Measurements from ENCODE around the gene ITIH4. TPM values are rescaled to one million over a fixed set of nuclear protein-coding genes. Genes with fewer than 3 reads are reported as not detected.

Gene ITIH4
- polyA plus RNA-seq (ENCODE audit: insufficient read length in 10 of 10), result 10 to 100 TPM in 8 of 10 donors, 1 to 10 TPM in 2; 8.0 to 35.5 (median 19.9) TPM
- long read RNA-seq, donor 1, partial matches to known transcripts, result 0 of 1 reads
- long read RNA-seq, donor 1, other reads (novel, unspliced or antisense), result 0 of 1 reads
- long read RNA-seq, donor 2, partial matches to known transcripts, result 0 of 2 reads
- long read RNA-seq, donor 2, other reads (novel, unspliced or antisense), result 0 of 2 reads
- long read RNA-seq, donor 3, result 0 reads
- long read RNA-seq, donor 4, result 0 reads
- long read RNA-seq, donor 5, partial matches to known transcripts, result 0 of 1 reads
- long read RNA-seq, donor 5, other reads (novel, unspliced or antisense), result 0 of 1 reads
- long read RNA-seq, donor 6, partial matches to known transcripts, result 0 of 1 reads
- long read RNA-seq, donor 6, other reads (novel, unspliced or antisense), result 0 of 1 reads
- long read RNA-seq, donor 7, partial matches to known transcripts, result 0 of 1 reads
- long read RNA-seq, donor 7, other reads (novel, unspliced or antisense), result 0 of 1 reads
- long read RNA-seq, donor 8, result 0 reads
- long read RNA-seq, donor 9, result 0 reads

DNA sequence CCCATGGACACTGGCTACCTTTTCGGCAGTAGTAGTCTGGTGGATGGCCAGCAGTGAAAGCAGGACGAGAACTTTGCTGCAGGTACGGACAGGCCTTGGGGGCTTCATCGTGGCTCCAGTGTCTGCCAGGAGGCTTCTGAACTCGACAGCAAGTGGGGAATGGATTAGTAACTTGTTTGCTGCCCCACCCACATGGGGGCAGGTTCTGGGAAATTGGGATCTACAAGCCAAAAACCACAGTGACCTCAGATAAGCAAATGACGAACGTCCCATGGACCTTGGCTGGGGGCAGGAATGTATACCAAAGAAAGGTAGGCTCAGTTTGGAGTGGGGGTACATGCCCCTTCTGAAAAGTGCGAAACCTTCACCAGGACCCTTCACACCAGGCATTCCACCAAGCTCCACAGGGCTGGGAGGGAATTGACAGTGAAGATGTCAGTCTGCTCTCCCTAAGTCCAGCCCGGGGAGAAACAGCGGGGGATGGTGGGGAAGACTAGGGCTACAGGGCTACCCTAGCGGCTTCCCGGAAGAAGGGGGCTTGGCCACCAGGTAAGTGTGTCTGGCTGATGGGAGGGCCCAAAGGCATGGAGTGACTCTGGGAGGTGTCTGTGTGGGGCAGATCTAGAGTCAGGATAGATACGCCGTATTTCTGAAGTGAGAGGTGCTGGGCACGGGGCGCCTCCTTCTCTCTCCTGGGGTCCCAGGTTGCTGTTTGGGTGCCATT, at the start of gene ITIH4:
ITIH4 (minus strand) TSS at position 138 of the 724 bp plus-strand sequence; CDS start at position 108, 30 bp downstream.
- DNase-seq, result no peak

DNA sequence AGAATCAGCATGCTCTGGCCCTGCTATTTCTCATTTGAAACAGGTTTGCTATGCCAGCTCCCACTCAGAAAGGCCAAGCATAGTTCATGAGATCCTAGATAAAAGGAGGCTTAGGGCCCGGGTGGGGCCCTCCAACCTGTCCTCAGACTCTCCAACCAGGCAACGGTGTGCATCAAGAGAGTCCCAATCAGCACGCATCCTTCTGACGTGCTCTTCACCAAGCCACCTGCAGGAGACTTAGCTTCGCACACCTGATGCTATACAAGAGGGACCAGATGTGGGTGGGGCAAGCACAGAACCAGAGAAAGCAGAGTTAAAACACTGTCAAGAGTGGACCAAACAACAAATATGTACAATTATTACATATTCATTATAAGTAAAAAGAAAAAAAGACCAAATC, 49.6 kb upstream of the ITIH4 start:
- DNase-seq, result no peak

DNA sequence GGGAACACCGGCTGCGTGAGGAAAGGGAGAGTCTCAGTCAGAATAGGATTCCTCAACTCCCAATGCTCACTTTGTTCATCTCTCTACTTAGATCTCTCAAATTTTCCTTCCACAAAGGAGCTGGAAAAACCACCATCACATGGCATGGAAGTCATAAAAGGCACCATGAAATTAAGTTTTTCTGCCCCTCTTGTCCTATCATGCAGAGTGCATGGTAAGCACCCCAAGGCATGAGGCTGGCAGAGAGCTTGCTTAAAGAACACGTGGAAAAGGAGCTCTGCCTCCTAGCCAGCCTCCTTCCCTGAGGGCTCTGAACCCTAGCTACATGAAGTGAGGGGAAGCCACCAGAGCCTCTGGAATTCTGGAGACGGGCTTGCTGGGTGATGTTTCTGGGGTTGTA, 49.1 kb upstream of the ITIH4 start:
- DNase-seq, result no peak

DNA sequence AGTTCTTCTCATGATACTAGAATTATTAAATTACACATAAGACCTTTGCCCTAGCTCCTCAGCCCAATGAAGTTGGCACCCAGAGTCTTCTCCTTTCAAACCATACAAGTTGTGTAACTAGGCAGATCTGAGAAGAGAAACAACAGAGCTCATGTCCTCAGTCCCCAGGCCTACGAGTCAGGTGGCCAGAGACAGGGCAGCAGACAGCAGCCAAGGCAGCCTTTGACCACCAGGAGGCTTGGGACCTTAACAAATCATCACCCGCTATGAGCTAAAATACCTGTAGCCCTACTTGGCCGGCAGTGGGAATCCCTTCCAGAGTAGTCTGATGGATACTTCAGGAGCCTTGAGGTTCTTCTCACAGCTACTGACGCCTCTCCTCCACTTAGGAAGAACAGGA, 48.6 kb upstream of the ITIH4 start:
- no peak for DNase-seq

DNA sequence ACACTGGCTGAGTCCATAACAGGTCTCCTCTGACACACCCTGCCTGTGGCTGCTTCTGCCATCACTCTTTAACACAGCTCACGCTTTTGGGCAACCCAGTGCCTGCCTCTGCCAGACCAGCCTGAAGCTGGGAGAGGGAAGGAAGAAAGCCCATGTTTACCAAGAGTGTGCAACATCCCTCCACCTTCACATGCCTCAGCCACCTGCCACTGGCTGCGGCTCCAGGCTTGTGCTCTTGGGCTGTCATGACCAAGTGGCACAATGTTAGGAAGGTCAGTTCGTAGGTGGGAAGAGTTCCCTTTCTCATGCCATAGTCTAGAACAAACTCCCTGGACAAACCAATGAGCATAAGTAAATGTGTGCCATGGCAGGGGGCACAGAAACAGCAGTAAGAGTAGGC, 46.6 kb upstream of the ITIH4 start:
- DNase-seq, result no peak

DNA sequence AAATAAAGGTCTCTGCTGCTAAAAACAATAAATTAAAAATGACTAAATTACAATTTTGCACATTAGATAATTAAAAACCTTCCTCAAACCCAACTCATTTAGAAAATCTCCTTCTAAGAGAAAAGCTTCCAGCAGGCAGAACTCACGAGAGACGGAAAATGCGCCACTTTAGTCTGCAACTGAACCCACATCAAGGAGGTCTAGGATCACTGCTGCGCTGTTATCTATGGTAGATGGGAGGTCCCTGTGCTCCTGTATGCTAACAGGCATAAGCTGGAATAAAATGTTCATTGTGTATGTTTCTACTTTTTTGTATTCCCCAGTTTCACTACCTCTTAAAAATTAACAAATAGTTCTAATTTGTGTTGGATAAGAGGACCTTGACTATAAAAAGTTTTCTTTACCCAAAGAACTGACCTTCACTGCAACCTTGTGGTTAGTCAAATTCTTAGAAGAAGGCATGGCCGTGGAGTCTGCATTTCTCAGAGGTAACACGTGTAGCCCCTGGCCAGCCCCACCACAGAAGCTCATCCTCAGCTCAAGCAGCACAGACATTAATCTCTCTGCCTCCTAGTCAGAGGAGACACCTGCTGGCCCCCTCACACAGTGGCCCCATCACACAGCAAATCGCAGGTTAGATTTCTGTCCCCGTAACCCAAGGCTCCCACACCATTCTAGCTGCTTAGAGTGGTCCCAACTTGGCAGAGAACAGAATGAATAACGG, 44.6 kb upstream of the ITIH4 start:
- DNase-seq, result no peak

DNA sequence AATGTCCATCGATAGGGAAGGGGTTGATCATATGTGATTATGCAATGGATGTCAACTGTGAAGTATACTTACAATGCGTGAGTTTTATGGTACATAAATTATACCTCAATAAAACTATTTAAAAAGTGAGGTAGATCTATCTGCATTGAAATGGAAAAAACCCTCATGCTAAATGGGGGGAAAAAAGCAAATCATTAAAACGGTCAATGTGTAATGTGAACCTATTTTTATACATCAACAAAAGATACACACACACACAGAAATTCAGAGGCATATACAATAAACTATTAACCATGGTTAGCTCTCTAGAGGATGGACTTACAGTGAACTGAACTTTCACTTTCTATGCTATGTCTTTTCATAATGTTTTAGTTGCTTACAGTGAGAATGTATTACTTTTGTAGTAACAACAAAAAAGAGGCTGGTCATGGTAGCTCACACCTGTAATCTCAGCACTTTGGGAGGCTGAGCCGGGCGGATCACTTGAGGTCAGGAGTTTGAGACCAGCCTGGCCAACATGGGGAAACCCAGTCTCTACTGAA, 43.8 kb upstream of the ITIH4 start:
- no peak for DNase-seq

DNA sequence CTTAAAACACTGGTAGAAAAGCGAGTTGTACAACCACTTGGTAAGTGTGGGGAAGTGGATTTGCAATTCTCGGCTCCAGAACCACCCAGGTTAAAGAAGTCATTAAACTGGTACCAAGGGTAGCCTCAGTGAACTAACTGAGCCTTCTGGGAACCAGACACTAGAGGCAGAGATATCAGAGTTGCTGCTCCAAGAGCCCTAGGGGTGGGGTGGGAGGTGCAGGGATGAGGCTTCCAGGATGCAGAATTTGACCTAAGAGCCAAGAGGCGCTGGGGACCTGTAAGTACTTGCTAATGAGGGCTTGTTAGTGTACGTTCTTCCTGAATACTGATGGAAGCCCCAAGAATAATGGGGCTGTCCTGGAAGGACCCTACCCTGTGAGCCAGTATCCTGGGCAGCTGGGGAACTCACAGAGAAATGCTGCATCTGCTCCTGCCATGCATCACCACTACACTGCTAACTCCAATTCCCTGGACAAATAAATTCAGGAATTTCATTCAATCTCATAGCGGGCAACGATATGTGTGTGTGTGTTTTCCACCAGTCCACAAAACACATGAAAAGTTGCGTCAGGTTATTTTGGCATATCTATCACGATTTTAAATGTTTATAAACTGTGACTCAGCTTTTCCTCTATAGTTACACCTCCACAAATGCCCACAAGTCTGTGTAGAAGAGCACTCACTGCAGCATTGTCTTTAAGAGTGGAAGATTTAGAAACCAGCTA, 43.1 kb upstream of the ITIH4 start:
- DNase-seq, result no peak

DNA sequence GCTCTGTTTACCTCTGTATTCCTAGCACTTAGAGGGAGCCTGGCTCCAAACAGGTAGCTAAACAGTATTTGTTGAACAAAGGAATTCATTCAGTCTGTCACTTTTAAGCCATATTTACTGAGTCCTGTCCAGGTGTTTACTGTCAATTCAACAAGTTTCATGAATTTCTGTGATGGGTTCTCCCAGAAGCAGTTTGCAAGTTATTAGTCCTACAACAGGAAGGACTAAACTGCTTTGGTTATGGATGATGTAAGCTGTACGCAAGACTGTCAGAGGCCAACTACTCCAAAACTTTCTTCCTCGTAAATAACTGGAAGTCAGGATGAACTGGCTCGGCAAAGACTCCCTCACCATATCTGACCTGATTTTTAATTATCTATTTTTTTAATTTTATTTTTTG, 41.8 kb upstream of the ITIH4 start:
- no peak for DNase-seq

DNA sequence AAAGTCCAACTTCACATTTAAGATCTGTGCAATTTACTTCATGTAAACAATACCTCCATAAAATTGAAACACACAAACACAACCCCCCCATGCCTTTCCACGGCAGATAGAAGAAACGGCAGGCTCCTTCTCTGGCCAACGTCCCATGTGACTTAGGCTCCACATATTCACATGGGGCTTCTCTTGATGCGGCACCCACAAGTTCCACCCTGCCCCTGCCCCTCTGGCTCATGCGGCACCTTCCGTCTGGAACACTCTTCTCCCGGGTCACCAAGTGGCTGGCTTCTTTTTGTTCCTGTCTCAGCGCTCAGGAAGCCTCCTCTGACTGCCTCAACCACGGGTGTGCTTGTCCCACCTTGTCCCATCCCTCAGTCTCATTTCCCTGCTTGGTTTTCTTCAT, 41.3 kb upstream of the ITIH4 start:
- DNase-seq, result no peak

DNA sequence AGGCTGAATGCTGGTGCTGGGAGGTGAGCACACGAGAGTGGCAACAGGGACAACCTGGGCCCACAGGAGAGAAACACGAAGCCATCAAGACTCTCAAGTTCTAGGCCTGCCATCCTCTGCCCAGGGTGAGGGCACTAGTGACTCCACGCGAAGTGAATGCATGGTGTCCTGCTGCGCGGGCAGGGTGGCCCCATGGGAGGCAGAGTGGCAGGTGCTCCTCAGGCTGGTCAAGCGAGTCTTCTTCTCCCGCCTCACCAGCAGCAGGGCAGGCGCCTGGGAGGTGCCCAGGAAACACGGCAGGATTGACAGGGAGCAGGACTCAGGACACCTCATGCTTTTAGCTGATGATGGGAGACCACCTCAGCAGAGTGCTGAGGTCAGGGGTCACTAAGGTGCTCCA, 40.0 kb upstream of the ITIH4 start:
- DNase-seq, result no peak

DNA sequence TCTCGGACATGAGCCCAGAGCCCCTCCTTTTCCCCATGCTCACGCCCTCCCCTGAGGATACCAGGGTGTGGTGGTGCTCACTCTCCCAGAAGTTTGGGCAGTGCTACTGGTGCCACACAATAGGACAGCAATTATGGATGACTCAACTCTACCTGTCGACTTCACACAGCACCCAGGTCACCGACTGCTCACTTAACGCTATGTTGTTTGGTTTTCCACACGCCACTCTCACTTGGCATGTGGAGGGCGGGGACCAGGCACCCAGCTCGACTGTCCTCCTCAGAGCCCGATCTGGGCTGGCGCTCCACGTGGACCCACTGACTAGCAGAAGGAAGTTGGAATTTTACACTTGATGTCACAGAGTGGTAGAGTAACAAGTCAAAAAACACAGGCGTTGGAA, 36.0 kb upstream of the ITIH4 start:
- no peak for DNase-seq

DNA sequence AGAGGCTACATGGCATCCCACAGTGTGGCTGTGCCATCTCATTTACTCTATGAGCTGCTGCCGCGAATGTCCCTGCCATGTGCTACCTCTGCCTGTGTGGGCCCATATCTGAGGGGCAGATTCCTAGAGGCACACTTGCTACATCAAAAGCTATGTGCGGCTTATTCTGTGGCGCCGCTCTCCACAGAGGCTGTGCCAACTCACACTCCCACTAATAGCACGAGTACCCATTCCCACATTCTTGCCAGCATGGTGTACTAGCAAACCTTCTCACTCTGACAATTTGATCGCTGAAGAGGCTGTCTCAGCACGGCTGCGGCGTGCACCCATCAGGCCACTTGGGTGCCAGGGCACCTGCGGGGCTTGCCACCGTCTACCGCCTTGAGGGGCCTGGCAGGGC, 35.5 kb upstream of the ITIH4 start:
- no peak for DNase-seq

DNA sequence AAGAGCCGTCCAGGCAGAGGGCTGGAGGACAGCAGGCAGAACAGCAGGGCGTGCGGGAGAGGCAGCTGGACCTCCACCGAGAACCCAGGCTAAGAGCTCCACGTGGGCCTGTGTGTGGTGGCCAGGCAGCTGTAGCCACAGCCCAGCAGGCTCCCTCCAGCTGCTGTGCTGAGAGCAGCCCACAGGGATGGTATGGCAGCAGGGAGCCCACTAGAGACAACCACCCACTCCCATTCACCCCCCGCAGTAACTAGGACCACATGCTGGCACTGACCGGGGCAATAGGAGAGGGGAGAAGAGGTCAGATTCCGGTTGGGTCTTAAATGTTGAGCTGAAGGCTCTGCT, 29.9 kb upstream of the ITIH4 start:
- no peak for DNase-seq

DNA sequence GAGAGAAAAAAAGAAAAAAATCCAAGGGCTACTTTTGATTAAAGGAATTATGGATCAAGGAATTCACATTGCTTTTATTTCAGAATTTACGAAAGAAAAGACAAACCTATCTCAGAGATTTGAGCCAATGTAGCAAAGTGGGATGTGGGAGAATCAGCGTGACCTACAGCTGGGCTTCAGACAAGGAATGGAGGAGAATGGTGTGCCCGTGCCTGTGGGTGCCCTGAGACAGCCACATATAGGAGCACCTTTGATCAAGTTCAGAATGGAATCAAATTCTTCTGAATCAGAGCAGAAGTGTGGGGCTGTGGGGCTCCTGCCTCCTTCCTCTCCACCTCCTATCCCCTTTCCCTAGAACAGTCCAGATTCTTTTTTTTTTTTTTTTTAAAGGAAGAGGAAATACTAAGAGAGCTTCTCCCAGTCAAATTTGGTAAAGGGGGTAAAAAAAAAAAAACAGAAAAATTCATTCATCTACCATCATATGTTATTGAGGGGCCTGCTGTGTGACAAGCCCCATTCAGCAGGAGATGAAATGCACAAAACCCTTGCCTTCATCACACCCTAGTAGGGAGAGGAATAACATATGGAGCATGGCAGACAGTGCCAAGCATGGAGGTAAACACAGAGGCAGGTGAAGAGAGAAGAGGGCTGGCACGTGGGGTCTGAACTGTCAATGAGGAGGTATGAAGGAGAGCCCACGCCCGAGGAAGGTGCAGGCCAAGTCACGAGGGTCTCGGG, 29.4 kb upstream of the ITIH4 start:
- DNase-seq, result no peak

DNA sequence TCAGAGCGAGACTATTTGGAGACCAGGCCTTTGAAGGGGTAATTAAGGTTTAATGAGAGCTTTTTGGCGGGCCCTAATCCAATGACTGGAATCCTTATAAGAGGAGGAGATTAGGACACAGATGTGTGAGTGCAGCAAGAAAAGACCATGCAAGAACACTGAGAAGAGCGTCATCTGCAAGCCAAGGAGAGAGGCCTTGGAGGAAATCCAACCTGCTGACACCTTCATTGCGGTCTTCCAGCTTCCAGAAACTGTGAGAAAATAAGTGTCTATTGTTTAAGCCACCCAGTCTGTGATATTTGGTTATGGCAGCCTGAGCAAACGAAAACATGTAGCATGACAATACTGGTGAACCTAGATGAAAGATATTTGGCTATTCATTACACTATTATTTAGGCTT, 27.4 kb upstream of the ITIH4 start:
- no peak for DNase-seq

DNA sequence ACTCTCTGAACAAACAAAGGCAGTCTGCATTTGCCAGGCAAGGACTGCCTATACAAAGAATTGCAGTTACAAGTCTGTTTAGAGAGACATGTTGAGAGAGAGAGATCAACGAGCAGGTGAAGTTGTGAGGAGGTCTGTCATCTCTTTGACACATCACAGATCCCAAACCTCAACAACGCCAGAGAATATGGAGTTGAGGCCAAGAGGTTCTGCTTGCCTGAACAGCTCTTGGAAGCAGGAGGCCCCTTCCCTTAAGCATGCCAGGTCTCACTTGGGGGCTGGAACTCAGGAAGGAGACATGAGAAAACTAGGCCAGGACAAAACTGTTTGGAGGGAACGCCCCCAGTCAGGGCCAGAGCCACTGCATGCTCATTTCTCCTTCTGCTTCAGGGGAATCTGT, 26.7 kb upstream of the ITIH4 start:
- no peak for DNase-seq

DNA sequence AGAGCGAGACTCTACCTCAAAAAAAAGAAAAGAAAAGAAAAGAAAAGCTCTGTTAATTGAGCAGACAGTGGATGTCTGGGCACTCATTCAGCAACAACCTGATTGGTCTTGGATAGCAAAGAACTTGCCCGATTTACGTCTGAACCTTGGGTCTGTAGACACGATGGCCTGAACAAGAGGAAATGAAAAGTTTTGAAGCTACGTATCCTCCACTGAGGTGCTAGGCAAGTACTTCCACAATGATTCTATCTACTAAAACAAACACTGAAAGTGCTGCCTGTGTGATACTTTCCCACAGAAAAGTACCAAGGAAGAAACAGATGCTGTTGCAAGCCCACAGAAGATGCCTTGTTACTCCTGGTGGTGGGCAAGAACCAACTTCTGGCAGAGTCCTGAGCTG, 26.2 kb upstream of the ITIH4 start:
- no peak for DNase-seq

DNA sequence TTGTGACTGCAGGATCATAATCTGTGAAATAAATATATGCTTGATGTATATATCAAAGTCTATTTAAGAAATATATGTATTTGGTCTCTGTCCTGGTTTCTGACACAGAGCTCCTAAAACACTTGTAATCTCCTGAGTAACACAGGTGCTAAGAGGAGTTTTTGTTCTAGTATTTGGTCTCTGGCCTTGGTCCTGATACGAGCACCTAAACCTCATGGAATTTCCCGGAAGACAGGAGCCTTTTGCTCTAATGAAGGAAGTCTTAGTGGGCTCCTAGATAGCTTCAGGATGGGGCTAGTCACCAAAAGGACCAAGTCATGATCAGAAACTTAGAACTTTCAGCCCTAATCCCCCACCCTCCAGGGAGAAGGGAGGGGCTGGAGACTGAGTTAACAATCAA, 23.5 kb upstream of the ITIH4 start:
- no peak for DNase-seq

DNA sequence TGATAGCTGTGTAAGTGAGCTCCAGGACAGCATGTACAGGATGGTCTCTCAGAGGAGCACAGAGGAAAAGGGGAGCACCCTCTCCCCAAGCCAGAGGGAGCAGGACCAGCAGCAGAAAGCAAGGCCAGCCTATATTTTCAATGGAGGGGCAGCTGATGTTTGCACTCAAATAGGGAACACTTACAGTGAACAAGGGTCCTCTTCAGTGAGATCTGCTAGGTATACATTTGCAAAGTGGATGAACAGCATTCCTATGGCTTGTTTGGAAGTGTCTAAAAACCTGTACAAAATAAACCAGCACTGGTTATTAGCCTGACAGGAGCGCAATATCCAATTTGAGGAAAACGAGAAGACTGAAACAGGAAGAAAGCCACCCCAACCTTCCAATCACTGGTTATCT, 21.9 kb upstream of the ITIH4 start:
- no peak for DNase-seq

DNA sequence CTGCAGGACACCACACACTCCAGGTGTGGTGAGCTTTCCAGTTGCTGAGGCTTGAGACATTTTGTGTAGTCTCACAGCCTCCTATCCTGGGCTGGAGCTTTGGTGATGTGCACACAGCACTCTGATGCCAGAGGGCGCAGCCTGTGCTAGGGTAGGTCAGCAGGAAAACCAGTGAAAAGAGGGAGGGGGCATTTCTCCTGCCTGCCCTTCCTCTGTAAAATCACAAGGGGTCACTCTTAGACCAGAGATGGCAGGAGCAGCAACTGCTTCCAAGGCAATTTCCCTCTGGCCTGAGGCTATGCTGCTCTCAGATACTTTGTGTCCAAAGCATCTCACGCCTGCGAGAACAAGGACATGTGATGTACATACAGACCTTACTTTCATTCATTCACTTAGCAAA, 20.9 kb upstream of the ITIH4 start:
- no peak for DNase-seq
